ENCODE measurements around the gene STEAP2. TPM values are rescaled to one million over a fixed set of nuclear protein-coding genes. Genes with fewer than 3 reads are reported as not detected.

Gene STEAP2
- 2.9 to 4.2 TPM (median 3.8 TPM) in 5 replicates for total RNA-seq (2022; extraction: Qiagen RNA extraction)

DNA sequence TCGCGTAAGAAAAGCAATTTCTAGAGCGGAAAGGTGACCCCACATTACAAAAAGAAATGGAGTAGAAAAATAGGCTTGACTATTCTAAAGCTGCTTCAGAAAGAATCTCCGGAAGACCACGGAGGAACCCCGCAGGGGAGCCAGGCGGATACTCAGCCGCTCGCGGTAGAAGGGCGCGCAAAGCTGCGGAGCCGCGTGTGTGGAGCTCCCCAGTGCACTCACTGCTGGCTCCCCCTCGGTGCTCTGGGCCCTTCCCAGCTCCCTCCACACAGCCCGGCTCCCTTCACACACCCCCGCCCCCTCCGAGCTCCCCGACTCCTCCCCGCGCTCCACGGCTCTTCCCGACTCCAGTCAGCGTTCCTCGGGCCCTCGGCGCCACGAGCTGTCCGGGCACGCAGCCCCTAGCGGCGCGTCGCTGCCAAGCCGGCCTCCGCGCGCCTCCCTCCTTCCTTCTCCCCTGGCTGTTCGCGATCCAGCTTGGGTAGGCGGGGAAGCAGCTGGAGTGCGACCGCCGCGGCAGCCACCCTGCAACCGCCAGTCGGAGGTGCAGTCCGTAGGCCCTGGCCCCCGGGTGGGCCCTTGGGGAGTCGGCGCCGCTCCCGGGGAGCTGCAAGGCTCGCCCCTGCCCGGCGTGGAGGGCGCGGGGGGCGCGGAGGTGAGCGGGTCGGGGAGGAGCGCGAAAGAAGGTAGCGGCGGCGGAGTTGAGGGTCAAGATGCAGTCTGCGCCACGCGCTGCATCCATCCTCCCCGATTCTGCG lies at the start of gene STEAP2:
TSS of gene STEAP2 (plus strand) at position 350 of the 758 bp plus-strand sequence. CDS start 13,343 bp downstream, outside the sequence.

DNA sequence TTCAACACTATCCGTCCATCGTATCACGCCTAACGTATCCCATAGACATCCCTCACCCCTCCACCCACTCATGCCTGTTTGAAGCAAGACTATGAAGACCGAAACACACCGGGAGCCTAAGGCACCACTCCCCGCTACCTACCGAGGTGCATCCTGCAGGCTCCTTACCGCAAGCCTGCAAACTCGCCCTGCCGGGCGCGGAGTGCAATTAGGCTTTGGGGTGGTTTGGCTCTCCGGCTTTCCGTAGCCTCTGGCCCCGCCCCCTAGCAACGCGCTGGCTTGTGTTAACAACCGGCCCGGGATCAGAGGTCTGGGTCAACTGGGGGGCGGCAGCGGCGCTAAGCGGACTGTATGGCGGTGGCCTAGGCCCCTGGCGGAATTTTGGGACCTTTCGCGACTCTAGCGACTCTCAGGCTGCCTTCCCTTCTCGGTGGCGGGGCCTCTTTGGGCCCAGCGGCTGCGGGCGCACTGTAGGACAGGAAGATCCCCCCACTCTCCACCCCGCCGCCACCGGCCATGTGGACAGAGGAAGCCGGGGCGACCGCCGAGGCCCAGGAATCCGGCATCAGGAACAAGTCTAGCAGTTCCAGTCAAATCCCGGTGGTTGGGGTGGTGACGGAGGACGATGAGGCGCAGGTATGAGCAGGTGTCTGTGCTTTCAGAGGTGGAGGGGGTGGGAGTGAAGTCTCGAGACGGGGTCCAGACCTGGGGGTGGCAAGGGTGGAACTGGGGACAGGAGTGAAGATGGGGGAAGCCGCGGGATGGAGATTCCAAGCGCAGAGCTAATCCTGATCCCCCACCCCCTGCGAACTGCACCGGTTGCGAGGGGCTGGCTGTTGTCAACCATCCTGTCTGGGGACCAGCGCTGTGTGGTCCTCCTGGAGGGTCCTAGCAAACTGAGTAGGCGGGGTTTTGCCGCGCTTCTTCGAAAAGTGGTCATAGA lies 33.6 kb downstream of the STEAP2 start, which contains the start of gene CFAP69:
TSS of gene CFAP69 (plus strand) at position 266 of the 943 bp plus-strand sequence. CDS start at position 517, 251 bp downstream.

Other genes with a start within 250 kb of the STEAP2 start
- gene STEAP1, start 57.3 kb upstream of the STEAP2 start, total RNA-seq (2022; extraction: Qiagen RNA extraction): 13.5 to 18.0 TPM (median 14.4 TPM) in 5 replicates
- gene CFAP69, start 33.4 kb downstream of the STEAP2 start, total RNA-seq (2022; extraction: Qiagen RNA extraction): 2.0 to 3.3 TPM (median 2.4 TPM) in 5 replicates
- 0.04 to 0.06 TPM in 2 of 5 replicates, not detected in the others for gene FAM237B, start 109.6 kb downstream of the STEAP2 start, total RNA-seq (2022; extraction: Qiagen RNA extraction)
- gene GTPBP10, start 135.0 kb downstream of the STEAP2 start, total RNA-seq (2022; extraction: Qiagen RNA extraction): 24.3 to 29.7 TPM (median 26.6 TPM) in 5 replicates
- 27.5 to 35.2 TPM (median 32.4 TPM) in 5 replicates for gene CLDN12, start 191.7 kb downstream of the STEAP2 start, total RNA-seq (2022; extraction: Qiagen RNA extraction)